ENCODE measurements around the gene NPPA. TPM values are rescaled to one million over a fixed set of nuclear protein-coding genes. Genes with fewer than 3 reads are reported as not detected.

The NPPA gene
- total and polyA plus RNA-seq, 9 of the 15 experiments (the other 6 are each of a cell fraction or from before 2014, with no cell fraction given), result not detected

DNA sequence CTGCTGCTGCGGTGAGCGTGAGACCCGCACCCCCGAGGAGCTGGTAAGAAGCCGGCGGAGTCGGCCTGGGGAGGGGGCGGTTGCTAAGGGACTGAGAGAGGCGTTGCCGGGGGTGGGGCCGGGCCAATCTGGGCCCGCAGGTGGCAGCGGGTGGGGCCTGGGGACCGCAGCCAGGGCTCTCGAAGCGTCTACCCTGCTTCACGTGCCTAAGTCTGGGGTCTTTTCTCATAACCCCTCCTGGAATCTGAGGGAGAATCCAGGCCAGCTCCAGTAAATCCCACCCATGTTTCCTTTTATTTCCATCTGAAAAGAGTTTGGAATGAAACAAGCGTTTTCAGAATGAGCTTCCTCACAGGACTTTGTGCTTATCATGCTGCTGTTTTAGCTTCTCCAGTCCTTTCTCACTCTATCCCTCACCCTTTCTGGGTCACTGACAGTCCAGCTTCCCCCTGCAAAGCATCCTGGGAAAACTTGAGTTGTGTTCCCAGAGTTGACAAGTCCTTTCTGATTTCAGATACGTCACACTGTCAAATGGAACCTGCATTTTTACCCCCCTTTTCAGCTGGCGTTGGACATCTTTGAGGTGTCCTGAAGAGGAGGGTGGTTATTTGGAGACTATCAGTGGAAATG lies 41.2 kb downstream of the NPPA start (continued):
- TF ChIP-seq NR2C2 (CRISPR knock-in tag; IDR thresholded peaks at IDR 0.05), result peak; percentile 65; the same call in 1 of the 2 replicates
- no peak; the same call in 1 of the 2 replicates for TF ChIP-seq NR2C2 (tag; IDR thresholded peaks at IDR 0.05)
- TF ChIP-seq SREBF2 (CRISPR knock-in tag; IDR thresholded peaks at IDR 0.05), result 0 out of 2 replicates have a peak, but pooled peaks have one; percentile 32
- no peak for TF ChIP-seq CCAR2 (IDR thresholded peaks at IDR 0.05; ENCODE audit: low read depth, low read length)
- peak; percentile 16; the same call in 1 of the 2 replicates for TF ChIP-seq CHD2 (IDR thresholded peaks at IDR 0.05; ENCODE audit: low read depth, low read length)
- TF ChIP-seq SIN3A (IDR thresholded peaks at IDR 0.05; ENCODE audit: borderline replicate concordance in 2 of 2, control insufficient read depth in 1 of 2, low read depth in 2 of 2, low read length in 2 of 2), result peak; percentile 62 to 96; a peak in 2 of 4 replicates
- TF ChIP-seq, protein P1, sequence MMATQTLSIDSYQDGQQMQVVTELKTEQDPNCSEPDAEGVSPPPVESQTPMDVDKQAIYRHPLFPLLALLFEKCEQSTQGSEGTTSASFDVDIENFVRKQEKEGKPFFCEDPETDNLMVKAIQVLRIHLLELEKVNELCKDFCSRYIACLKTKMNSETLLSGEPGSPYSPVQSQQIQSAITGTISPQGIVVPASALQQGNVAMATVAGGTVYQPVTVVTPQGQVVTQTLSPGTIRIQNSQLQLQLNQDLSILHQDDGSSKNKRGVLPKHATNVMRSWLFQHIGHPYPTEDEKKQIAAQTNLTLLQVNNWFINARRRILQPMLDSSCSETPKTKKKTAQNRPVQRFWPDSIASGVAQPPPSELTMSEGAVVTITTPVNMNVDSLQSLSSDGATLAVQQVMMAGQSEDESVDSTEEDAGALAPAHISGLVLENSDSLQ (IDR thresholded peaks at IDR 0.05), result peak; percentile 33; the same call in 1 of the 2 replicates
- no peak for TF ChIP-seq JUND (IDR thresholded peaks at IDR 0.05; ENCODE audit: borderline replicate concordance, low read depth, low read length)
- TF ChIP-seq JUND (tag; IDR thresholded peaks at IDR 0.05; ENCODE audit: borderline replicate concordance, low read depth, low read length), result peak; percentile 52; the same call in 1 of the 3 replicates
- TF ChIP-seq WHSC1 (IDR thresholded peaks at IDR 0.05; ENCODE audit: low read length), result no peak
- TF ChIP-seq, protein P2, sequence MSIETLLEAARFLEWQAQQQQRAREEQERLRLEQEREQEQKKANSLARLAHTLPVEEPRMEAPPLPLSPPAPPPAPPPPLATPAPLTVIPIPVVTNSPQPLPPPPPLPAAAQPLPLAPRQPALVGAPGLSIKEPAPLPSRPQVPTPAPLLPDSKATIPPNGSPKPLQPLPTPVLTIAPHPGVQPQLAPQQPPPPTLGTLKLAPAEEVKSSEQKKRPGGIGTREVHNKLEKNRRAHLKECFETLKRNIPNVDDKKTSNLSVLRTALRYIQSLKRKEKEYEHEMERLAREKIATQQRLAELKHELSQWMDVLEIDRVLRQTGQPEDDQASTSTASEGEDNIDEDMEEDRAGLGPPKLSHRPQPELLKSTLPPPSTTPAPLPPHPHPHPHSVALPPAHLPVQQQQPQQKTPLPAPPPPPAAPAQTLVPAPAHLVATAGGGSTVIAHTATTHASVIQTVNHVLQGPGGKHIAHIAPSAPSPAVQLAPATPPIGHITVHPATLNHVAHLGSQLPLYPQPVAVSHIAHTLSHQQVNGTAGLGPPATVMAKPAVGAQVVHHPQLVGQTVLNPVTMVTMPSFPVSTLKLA (conservative IDR thresholded peaks at IDR 0.05), result no peak
- 0 out of 2 replicates have a peak, but pooled peaks have one; percentile 24 for TF ChIP-seq SMARCA4 (IDR thresholded peaks at IDR 0.05)
- TF ChIP-seq TEAD1 (CRISPR knock-in tag; IDR thresholded peaks at IDR 0.05), result 0 out of 4 replicates have a peak, but pooled peaks of 1 of the 2 experiments have one; percentile 6

Measured in K562 (cell line).